ENCODE results near the gene ABCA5. TPM values are rescaled to one million over a fixed set of nuclear protein-coding genes. Genes with fewer than 3 reads are reported as not detected.
"Not testable (repeated sequence)": the region's sequence is repeated elsewhere in the genome, so short reads cannot be mapped to it uniquely, and the experiment has no call there.

The ABCA5 gene
- total RNA-seq, 1 donor from 2014 or later = 14.8 TPM

DNA sequence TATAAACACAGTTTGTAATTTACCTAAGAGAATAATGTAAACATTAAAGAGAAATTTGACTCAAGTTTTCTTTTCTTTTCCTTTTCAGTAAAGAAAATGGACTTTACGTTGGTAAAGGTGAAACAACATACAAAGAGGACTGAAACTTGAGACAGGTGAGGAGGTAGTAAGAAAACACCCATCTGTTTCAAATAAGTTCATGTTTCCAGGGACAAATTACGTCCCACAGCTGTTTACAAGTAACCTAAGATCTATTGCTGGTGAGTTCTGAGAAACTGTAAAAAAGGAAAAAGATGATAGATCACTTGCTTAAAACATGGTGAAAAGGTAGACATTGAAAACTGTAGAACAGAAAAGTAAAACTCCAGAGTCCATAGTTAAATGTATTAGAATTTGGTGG is 4.8 kb upstream of the ABCA5 start:
- intact Hi-C loops (cut with DNase I) = no loop called here
- no peak for DNase-seq (ENCODE audit: low spot score)

DNA sequence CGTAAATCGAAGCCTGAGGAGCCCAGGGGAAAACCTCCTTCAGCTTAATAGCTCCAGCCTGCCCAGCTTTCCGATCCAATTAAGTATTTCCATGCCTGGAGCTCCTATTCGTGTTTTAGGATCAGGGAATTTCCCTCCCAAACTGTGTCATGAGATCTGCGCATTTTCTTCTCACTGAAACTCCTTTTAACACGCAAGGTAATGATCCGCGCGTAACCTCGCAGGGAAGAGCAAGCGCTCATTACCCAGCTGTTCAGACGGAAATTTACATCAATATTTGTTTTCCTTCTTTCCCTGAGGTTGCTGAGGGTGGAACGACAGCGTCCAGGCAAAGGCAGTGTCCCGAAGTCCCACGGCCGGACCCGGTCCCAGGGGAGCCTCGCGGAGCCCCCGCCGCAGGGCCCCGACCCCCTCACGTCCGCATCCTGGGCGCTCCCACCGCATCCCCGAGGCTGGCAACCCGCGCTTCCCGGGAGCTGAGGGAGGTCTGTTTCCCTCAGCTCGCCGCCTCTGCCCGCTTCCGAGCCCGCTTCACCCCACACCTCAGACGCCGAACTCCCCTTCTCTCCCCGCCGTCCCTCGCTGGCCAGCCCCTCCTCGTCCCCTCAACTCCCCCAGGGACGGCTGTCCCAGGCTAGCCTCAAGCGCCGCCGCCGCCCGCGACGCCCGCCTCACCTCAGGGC is 415 bp downstream of the ABCA5 start:
- DNase-seq (ENCODE audit: low spot score) = no peak
- intact Hi-C loops (cut with DNase I) = no loop called here

DNA sequence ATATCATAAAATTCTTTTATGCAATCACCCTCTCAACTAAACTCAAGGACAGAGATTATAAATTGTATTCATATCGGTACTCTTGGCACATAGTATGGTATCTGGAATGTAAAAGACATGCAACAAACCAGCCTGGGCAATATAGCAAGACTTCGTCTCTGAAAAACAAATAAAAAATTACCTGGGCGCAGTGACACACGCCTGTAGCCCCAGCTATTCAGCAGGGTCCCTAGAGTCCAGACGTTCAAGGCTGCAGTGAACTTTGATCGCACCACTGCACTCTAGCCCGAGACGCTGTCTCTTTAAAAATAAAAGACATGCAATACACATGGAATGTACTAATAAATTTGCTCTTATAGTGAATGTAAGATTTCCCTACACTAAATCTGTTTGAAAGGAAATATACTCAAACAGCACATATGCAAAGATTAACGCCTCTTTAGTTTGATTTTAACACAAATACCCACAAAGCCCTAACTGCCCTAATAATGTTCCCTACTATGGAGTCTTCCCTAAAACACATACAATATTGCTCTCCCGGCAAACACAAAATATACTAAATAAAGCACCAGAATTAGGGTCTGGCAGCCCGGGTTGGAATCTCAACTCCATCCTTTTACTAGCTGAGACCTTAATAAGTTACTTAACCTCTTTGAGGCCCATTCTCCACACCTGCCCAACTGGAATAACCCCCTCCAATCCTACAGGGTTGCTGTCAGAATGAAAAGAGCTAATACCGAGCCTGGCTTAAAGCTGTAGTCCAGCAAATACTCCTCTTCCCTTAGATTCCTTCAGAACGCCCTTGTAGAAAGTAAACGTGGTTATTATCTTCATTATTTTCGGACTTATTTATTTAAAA is 1.2 kb downstream of the ABCA5 start:
- intact Hi-C loops (cut with DNase I) = no loop called here
- DNase-seq (ENCODE audit: low spot score) = no peak

DNA sequence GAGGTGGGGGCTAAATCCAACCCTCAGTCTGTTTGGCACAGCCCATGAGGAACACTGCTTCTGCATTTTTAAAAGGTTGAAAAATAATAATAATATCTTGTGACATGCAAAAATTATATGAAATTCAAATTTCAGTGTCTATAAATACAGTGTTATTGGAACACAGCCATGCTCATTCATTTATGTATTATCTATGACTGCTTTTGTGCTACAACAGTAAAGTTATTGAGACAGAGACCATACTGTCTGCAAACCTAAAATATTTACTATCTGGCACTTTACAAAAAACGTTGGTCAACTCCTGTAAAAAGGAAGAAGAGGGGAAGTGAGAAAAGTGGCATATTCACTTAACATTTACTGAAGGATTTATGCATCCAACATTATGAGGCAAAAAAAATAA is 3.1 kb downstream of the ABCA5 start:
- intact Hi-C loops (cut with DNase I) = no loop called here

DNA sequence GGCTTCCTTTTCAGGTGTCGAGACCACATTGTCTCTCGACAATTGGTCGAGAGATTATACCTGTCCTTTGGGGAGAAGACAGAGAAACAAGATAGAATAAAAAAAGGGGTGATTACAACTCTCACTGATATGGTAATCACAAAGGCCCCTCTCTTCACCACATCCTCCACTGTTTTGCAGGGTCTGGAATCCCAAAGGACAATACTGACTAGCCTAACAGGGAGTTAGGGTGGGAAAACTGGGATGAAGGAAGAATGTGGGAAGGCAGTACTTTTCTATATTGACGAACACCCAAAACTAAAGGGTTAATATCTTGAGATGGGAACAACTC is 6.1 kb downstream of the ABCA5 start:
- no peak for DNase-seq (ENCODE audit: low spot score)
- intact Hi-C loops (cut with DNase I) = no loop called here

More for the DNA sequence above, 3.1 kb downstream of the ABCA5 start:
- DNase-seq (ENCODE audit: low spot score) = no peak

DNA sequence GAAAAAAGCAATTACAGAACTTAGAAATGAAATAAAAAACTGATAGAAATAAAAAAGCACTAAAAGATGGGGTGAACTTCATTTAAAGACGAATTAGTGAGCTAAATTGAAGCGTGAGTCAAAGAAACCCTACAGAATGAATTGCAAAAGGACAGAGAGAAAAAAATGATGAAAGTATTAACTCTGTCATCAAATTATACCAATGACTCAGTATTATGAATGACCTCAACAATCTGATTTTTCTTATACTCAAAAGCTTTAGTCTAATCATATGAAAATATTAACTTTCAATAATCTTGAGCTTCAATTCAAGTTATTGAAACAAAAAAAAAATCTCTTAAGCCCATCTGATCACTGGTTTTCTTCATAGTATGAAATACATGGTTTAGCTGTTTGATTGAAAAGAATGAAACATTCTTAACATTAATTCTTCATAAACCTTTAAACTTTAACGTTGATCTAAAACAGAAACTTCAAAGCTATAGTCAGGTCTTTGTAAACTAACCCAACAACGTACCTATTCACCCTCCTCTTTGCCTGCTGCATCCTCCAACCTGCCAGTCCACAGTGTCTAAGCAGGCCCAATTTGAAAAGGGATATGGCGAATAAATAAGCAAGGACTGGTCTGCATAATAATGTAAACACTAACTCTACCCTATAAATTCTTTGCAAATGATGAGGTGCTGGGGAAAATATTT is 6.6 kb downstream of the ABCA5 start:
- intact Hi-C loops (cut with DNase I) = no loop called here
- DNase-seq (ENCODE audit: low spot score) = no peak

DNA sequence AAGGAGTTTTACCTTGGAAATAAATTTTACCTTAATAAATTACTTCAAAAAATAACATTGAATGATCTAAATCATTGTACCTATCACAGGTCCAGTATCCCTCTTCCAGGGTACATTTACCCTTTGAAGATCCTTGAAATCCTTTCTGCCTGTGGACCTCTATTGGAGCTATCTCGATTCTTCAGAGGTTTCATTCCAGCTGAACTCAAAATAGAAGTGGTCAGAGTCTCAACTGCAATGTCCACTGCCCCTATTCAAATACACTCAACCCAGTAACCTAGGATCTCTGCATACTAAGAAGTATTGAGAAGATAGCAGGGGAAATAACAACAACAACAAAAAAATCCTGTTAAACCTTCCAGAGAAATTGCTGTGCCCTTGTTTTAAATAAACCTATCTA is 9.3 kb downstream of the ABCA5 start:
- intact Hi-C loops (cut with DNase I) = no loop called here
- no peak for DNase-seq (ENCODE audit: low spot score)

DNA sequence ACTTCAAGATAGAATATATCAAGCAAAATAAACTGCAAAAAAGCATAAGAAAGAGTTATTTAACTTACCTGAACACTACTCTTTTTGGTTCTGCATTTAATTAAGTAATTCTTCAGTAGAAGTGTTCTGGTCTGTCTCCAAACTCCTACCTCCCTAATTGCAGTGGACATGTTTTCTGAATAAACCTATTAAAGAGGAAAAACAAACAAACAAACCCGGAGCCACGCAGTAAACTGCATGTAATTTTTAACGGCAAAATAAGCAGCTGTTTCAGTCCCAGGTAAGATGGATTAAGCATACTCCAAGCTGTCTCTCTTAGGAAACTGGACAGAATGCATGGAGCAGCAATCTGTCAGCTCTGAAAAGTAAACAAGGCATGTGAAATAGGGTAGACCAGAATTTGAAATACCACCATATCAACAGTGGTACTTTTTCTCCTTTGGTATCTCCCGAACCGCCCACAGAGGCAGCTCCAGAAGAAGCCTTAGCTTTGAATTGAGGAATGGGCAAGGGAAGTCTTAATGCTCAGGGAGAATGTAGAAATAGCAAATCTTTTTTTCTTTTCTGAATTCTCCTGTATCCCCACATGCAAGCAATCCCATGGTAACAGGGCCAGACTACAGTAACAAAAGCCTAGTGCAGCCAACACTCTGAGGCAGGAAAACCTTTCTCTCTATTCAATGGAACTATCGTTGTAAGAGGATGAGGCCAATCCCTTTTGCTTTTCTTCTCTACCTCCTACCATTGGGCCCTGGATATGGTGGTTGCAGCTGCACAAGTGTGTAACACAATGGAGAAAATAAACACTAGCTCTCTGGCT is 12.5 kb downstream of the ABCA5 start:
- no peak for DNase-seq (ENCODE audit: low spot score)
- intact Hi-C loops (cut with DNase I) = no loop called here

DNA sequence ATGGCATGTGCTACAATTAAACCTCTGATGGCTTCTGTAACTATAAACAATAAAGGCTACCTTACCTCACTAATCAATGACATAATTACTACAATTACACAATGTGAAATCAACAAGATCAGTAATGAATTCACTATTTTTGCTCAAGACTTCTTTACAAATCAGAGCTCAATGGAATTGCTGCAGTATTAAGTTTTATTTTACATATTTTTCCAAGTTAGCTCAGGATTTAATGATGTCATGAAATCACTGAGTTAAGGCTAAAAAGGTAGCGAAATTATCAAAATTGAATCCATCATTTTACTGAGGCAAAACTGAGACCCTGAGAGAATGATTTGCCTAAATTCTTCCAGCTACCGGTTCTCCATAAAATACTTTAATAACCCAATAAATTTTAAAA is 21.8 kb downstream of the ABCA5 start:
- no peak for DNase-seq (ENCODE audit: low spot score)

DNA sequence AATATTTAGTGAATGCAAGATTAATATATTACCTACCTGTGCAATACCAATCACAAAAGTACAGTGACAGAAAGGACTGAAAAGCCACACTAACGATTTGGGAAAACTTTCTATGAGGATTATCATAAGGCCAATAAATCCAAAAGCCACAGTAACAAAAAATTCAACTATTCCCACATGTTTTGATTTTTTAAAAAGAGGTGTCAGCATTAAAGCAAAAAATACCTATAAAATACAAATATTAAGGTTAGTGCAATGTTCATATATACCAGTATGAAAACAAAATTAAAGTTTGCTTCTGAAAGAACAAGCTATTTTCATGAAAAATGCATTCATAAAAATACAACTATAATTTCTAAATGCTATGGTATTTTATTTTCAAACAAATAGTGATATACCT is 24.3 kb downstream of the ABCA5 start:
- intact Hi-C loops (cut with DNase I) = no loop called here
- DNase-seq (ENCODE audit: low spot score) = no peak

More for the DNA sequence above, 21.8 kb downstream of the ABCA5 start:
- intact Hi-C loops (cut with DNase I) = no loop called here

DNA sequence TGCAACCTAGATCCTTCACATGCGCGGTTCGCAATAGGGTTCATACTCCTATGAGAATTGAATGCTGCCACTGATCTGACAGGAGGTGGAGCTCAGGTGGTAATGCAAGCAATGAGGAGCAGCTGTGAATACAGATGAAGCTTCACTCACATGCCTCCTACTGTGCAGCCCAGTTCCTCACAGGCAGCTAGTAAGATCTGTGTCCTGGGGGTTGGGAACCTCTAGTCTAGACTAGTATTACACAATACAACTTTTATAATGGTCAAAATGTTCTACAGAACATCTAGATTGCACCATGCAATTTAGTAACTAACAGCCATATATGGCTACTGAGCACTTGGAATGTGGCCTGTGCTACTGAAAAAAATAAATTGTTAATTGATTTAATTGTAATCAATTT is 26.7 kb downstream of the ABCA5 start:
- intact Hi-C loops (cut with DNase I) = no loop called here
- no peak for DNase-seq (ENCODE audit: low spot score)

DNA sequence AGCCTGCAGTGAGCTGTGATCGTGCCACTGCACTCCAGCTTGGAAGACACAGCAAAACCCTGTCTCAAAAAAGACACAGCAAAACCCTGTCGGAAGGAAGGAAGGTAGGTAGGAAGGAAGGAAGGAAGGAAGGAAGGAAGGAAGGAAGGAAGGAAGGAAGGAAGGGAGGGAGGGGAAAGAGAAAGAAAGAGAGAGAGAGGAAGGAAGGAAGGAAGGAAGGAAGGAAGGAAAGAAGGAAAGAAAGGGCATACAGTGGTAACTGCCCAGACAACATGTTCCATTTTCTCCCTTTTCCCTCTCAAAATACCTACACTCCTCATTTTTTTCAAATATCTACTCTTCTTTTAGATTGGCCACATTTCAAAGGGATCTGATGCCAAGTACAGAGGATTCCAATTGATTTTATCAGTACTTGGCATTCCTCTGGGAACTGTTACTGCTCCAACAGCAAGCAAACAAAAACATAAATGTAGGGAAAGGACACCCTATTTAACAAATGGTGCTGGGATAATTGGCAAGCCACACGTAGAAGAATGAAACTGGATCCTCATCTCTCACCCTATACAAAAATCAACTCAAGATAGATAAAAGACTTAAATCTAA is 28.7 kb downstream of the ABCA5 start:
- DNase-seq (ENCODE audit: low spot score); intact Hi-C loops (cut with DNase I): not testable (repeated sequence)

DNA sequence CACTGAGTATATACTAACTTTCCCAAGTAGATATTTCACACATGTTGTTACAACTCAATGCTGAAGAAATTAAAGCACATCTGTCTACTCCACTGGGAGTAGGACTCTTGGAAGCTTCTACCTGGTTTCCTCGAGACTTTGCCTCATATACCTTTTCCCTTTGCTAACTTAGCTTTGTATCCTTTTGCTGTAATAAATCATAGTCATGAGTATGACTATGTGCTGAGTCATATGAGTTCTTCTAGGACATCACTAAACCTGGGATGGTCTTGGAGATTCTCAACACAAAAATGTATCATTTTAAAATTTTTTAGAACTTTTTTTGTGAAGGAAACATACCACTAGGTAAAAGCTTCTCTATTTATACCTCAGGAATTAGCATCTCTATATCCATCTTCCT is 39.8 kb downstream of the ABCA5 start:
- intact Hi-C loops (cut with DNase I) = no loop called here
- no peak for DNase-seq (ENCODE audit: low spot score)

DNA sequence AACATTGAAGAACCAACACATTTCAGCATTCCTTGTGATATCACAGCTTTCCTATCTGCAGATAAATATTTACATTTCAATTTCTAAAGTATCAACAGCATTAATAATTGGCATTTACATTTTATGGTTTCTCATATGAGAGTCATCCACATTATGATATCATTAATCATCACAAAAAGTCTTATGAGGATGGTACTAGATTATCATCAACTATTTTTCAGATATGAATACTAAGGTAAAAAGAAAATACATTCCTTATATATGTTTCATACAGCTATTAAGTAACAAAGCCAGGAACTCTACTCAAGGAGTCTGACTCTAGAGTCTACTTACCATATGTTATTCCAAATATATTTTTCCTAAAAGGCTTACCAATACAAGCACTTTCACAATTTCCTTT is 40.7 kb downstream of the ABCA5 start:
- DNase-seq (ENCODE audit: low spot score) = no peak
- intact Hi-C loops (cut with DNase I) = no loop called here

DNA sequence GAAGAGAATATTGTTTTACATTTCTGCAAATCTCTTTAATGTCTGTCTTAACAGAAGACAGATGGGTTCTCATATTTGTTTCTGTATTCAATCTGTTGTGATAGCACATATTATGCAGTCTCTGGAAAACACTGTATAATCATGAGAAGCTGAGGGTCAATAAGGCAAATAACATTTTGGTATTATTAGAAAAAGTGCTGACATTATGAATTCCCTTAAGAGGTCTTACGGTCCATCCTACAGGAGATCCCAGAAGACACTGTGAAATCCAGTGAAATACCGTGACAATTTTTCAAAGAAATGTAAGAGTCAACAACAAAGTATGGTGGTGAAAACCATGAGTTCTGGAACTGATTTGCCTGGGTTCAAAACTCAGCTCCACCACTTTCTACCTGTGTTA is 42.3 kb downstream of the ABCA5 start:
- intact Hi-C loops (cut with DNase I) = no loop called here
- DNase-seq (ENCODE audit: low spot score) = no peak

DNA sequence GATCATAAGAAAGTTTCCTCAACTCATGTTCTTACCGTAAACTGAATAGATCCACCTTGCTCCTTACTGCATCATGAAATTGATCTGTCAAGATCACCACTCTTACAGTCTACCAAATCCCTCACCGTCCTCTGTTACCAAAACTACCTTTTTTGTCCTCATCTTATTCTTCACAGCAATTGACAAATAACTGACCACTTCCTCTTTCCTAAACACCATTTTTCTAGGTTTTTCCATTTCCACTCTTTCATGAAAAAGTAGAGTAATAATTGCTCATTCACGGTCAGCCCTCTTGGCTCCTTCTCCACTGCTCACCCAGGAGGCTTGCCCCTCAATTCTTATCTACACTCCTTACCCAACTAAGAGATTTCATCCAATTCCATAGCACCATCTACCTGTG is 44.9 kb downstream of the ABCA5 start:
- no peak for DNase-seq (ENCODE audit: low spot score)
- intact Hi-C loops (cut with DNase I) = no loop called here

DNA sequence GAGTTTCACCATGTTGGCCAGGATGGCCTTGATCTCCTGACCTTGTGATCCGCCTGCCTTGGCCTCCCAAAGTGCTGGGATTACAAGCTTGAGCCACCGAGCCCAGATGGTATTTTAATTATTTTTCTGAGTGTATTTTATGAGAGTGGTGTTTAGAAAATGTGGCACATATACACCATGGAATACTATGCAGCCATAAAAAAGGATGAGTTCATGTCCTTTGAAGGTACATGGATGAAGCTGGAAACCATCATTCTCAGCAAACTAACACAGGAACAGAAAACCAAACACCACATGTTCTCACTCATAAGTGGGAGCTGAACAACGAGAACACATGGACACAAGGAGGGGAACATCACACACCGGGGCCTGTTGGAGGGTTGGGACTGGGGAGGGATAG is 50.7 kb downstream of the ABCA5 start:
- DNase-seq (ENCODE audit: low spot score); intact Hi-C loops (cut with DNase I): not testable (repeated sequence)

DNA sequence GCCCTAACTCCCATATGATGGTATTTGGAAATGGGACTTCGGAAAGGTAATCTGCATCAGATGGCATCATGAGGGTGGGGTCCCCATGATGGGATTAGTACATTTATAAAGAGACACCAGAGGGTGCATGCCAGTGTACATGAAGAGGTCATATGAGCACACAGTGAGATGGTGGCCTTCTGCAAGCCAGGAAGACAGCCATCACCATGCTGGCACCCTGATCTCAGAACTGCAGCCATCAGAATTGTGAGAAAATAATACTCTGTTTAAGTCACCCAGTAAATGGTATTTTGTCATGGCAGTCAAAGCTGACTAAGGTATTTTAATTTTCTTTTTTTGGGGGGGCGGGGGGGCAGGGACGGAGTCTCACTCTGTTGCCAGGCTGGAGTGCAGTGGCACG is 51.2 kb downstream of the ABCA5 start:
- DNase-seq (ENCODE audit: low spot score) = no peak
- intact Hi-C loops (cut with DNase I) = no loop called here

DNA sequence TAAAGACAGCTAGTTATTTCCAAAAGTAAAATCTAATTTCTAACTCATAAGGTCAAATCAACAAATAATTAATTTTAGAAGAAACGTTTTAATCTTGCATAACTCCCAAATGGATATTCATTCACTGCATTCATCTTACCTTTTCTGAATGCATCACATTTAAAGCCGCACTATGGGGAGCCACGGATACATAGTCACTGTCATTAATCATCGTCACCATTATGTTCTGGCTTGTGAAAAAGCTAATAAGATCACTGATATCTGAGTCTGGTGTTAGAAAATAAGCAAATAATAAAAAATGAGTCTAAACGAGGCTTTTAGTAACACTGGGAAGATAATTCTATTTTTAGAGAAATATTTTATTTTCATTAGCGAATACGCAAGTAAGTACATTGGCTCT is 55.9 kb downstream of the ABCA5 start:
- no peak for DNase-seq (ENCODE audit: low spot score)
- intact Hi-C loops (cut with DNase I) = no loop called here
